Naive thymus-derived CD4-positive, alpha-beta T cell (primary cell): ENCODE results near the gene ZNF107. TPM values are rescaled to one million over a fixed set of nuclear protein-coding genes. Genes with fewer than 3 reads are reported as not detected.

Experiments used
- ATAC-seq: fragments of 150-1000 bp; cut with Tn5 transposase; 2 replicates; pipeline ENCODE4 v1.10.0; 2021; ENCODE audit warnings: mild to moderate bottlenecking, moderate library complexity
- CTCF ChIA-PET: fragments of 350-600 bp; sonication (Branson Sonifier 250); formaldehyde crosslinking; loops from one replicate; lab custom pipeline; 2021; ENCODE audit warnings: antibody characterized with exemption; lab: Charles Lee
- POLR2A ChIA-PET: fragments of 350-600 bp; sonication (Branson Sonifier 250); formaldehyde crosslinking; loops from one replicate; lab custom pipeline; 2021; ENCODE audit warnings: antibody characterized with exemption, inconsistent platforms; lab: Charles Lee
- DNase-seq, 9 donors: peaks; one replicate each; pipeline versions ENCODE4 v3.0.0 to v3.0.0-alpha.2; 2020 to 2022; ENCODE audit warnings: mixed read lengths in 1 of 9
- H3K27ac ChIP-seq: one replicate; pipeline ENCODE4 v1.7.0; 2013; ENCODE audit warnings: mild to moderate bottlenecking, low read depth, low read length, moderate library complexity
- H3K27me3 ChIP-seq, 2 donors: one replicate each; pipeline ENCODE4 v1.7.0; 2013; ENCODE audit warnings: low read length in 2 of 2, mild to moderate bottlenecking in 2 of 2, moderate library complexity in 2 of 2; ENCODE audit not compliant: control insufficient read depth in 2 of 2, insufficient read depth in 2 of 2
- H3K36me3 ChIP-seq, 3 experiments: 1 replicate in 2 of 3; 2 replicates in 1 of 3; pipeline ENCODE4 v1.7.0; 2013; ENCODE audit warnings: low read length in 3 of 3, mild to moderate bottlenecking in 3 of 3, moderate library complexity in 1 of 3; ENCODE audit not compliant: insufficient read depth in 3 of 3, control insufficient read depth in 2 of 3
- H3K4me1 ChIP-seq, 2 donors: one replicate each; pipeline ENCODE4 v1.7.0; 2013; ENCODE audit warnings: low read length in 2 of 2, mild to moderate bottlenecking in 2 of 2, moderate library complexity in 1 of 2; ENCODE audit not compliant: control insufficient read depth in 2 of 2, insufficient read depth in 2 of 2
- H3K4me3 ChIP-seq: 2 replicates; pipeline ENCODE4 v1.7.0; 2013; ENCODE audit warnings: mild to moderate bottlenecking, low read length
- H3K9me3 ChIP-seq, 3 experiments: 1 replicate in 2 of 3; 2 replicates in 1 of 3; pipeline ENCODE4 v1.7.0; 2013; ENCODE audit warnings: low read length in 3 of 3; ENCODE audit not compliant: control insufficient read depth in 2 of 3
- H3K27ac Mint-ChIP-seq, 9 donors: one replicate each; pipeline ENCODE4 v1.8.0; 2020 to 2022; ENCODE audit warnings: mixed read lengths in 9 of 9, mild to moderate bottlenecking in 8 of 9, moderate library complexity in 5 of 9, inconsistent platforms in 2 of 9
- H3K27me3 Mint-ChIP-seq, 5 donors: one replicate each; pipeline ENCODE4 v1.8.0; 2021 to 2022; ENCODE audit warnings: mixed read lengths in 5 of 5, mild to moderate bottlenecking in 1 of 5
- H3K36me3 Mint-ChIP-seq, 5 donors: one replicate each; pipeline ENCODE4 v1.8.0; 2020 to 2022; ENCODE audit warnings: mixed read lengths in 5 of 5, mild to moderate bottlenecking in 3 of 5, inconsistent platforms in 1 of 5
- H3K4me1 Mint-ChIP-seq, 7 donors: one replicate each; pipeline ENCODE4 v1.8.0; 2020 to 2022; ENCODE audit warnings: mixed read lengths in 7 of 7, mild to moderate bottlenecking in 3 of 7, inconsistent platforms in 1 of 7
- H3K4me3 Mint-ChIP-seq, 10 donors: one replicate each; pipeline ENCODE4 v1.8.0; 2020 to 2022; ENCODE audit warnings: mild to moderate bottlenecking in 10 of 10, mixed read lengths in 10 of 10, moderate library complexity in 6 of 10, inconsistent platforms in 2 of 10
- H3K9me3 Mint-ChIP-seq, 11 donors: one replicate each; pipeline ENCODE4 v1.8.0; 2020 to 2022; ENCODE audit warnings: mixed read lengths in 11 of 11, mild to moderate bottlenecking in 4 of 11, inconsistent platforms in 1 of 11, moderate library complexity in 1 of 11
- intact Hi-C, 2 donors: fragments of 100-400 bp; cut with micrococcal nuclease; formaldehyde crosslinking; loops; one replicate each; pipeline ENCODE4 v1.15.1; 2023
- polyA plus RNA-seq, 2 donors: library from polyadenylated mRNA; unstranded; fragments of 300-500 nt; fragmentation: Illumina TruSeq; gene quantifications; one replicate each; pipeline ENCODE4 v1.2.3, GENCODE V29; 2021
- total RNA-seq, 6 experiments: library from RNA in 5 of 6; stranded (reverse) in 5 of 6; gene quantifications; 1 replicate in 5 of 6; 2 replicates in 1 of 6; pipeline ENCODE4 v1.2.3 and lab custom pipeline; 2021 to 2026

Gene ZNF107
- total and polyA plus RNA-seq, 7 experiments from 2014 or later = 11.2 to 33.5 (median 15.6) TPM

GRCh38 chr7:64626083-64626469, 39.9 kb upstream of the ZNF107 start:
- no peak for ATAC-seq
- intact Hi-C loops = loop anchor here in 1 of 2 donors (10.0 kb wide), 2 partner anchors 441 to 1621 kb away; no protein-coding TSS in a partner anchor

GRCh38 chr7:64626557-64626956, 39.4 kb upstream of the ZNF107 start:
- Histone ChIP-seq H3K36me3 (no peaks in the 10 kb centered on the region), H3K9me3 (no peaks in the 10 kb centered on the region), H3K27ac (no peak overlapping the region), H3K4me1 (no peaks in the 10 kb centered on the region), H3K4me3 (no peak overlapping the region), H3K27me3 (no peaks in the 10 kb centered on the region)
- ChIA-PET POLR2A (interaction anchor here (1.0 kb wide), 1 partner anchor 287 kb away, joined by 3 read pairs; no protein-coding TSS in a partner anchor), CTCF (interaction anchor here (0.6 to 1.2 kb wide), 3 partner anchors 10 to 172 kb away, joined by 3 to 7 read pairs (median 3); no protein-coding TSS in a partner anchor)
- Mint-ChIP-seq H3K4me1 (no peaks in the 10 kb centered on the region), H3K27ac (no peak overlapping the region), H3K9me3 (peaks cover 0 to 12% (median 0%) of the 10 kb centered on the region in 11 donors), H3K36me3 (peaks cover 0 to 3% (median 0%) of the 10 kb centered on the region in 5 donors), H3K4me3 (no peak overlapping the region), H3K27me3 (no peaks in the 10 kb centered on the region)
- intact Hi-C loops = loop anchor here in 1 of 2 donors (10.0 kb wide), 2 partner anchors 442 to 1622 kb away; no protein-coding TSS in a partner anchor
- DNase-seq = no peak
- ATAC-seq = no peak

More at GRCh38 chr7:64626083-64626469, 39.9 kb upstream of the ZNF107 start:
- no peak overlapping the region for H3K4me3 ChIP-seq
- H3K36me3 ChIP-seq = no peaks in the 10 kb centered on the region
- Mint-ChIP-seq H3K4me1 (no peaks in the 10 kb centered on the region), H3K9me3 (peaks cover 0 to 12% (median 0%) of the 10 kb centered on the region in 11 donors), H3K4me3 (no peak overlapping the region), H3K36me3 (peaks cover 0 to 3% (median 0%) of the 10 kb centered on the region in 5 donors), H3K27ac (peak overlapping the region in 1 of 9 donors; percentile 3), H3K27me3 (no peaks in the 10 kb centered on the region)
- no peaks in the 10 kb centered on the region for H3K4me1 ChIP-seq
- CTCF ChIA-PET = interaction anchor here (0.6 to 1.2 kb wide), 3 partner anchors 9 to 444 kb away, joined by 3 read pairs; no protein-coding TSS in a partner anchor
- POLR2A ChIA-PET = interaction anchor here (1.0 kb wide), 1 partner anchor 288 kb away, joined by 3 read pairs; no protein-coding TSS in a partner anchor
- H3K9me3 ChIP-seq = no peaks in the 10 kb centered on the region
- H3K27ac ChIP-seq = no peak overlapping the region
- no peak for DNase-seq
- H3K27me3 ChIP-seq = no peaks in the 10 kb centered on the region

- no peak overlapping the region for H3K27ac Mint-ChIP-seq
- H3K9me3 Mint-ChIP-seq = peaks cover 0 to 5% (median 0%) of the 10 kb centered on the region in 11 donors
- no peak overlapping the region for H3K4me3 Mint-ChIP-seq
- no peaks in the 10 kb centered on the region for H3K4me1 Mint-ChIP-seq
- DNase-seq (no peak), ATAC-seq (peak; percentile 26)
- H3K27me3 Mint-ChIP-seq = no peaks in the 10 kb centered on the region
- no peaks in the 10 kb centered on the region for H3K27me3 ChIP-seq
- H3K4me1 ChIP-seq = no peaks in the 10 kb centered on the region
- no peaks in the 10 kb centered on the region for H3K36me3 Mint-ChIP-seq
- H3K27ac ChIP-seq = no peak overlapping the region
- H3K4me3 ChIP-seq = no peak overlapping the region
- no peaks in the 10 kb centered on the region for H3K36me3 ChIP-seq
- POLR2A ChIA-PET = no interaction called here
- intact Hi-C loops = loop anchor here in 1 of 2 donors (10.0 kb wide), 2 partner anchors 443 to 1623 kb away; no protein-coding TSS in a partner anchor
- no peaks in the 10 kb centered on the region for H3K9me3 ChIP-seq
- CTCF ChIA-PET = no interaction called here
These were observed 37.7 kb upstream of the ZNF107 start for GRCh38 chr7:64628192-64628591.

- no peak for DNase-seq
- ChIA-PET CTCF (no interaction called here), POLR2A (no interaction called here)
- Histone ChIP-seq H3K4me3 (no peak overlapping the region), H3K9me3 (no peaks in the 10 kb centered on the region), H3K36me3 (no peaks in the 10 kb centered on the region), H3K27me3 (no peaks in the 10 kb centered on the region), H3K4me1 (no peaks in the 10 kb centered on the region), H3K27ac (no peak overlapping the region)
- Mint-ChIP-seq H3K9me3 (peaks cover 0 to 5% (median 0%) of the 10 kb centered on the region in 11 donors), H3K27ac (no peak overlapping the region), H3K4me3 (no peak overlapping the region), H3K4me1 (no peaks in the 10 kb centered on the region), H3K27me3 (no peaks in the 10 kb centered on the region), H3K36me3 (no peaks in the 10 kb centered on the region)
- ATAC-seq = no peak
- intact Hi-C loops = loop anchor here in 1 of 2 donors (10.0 kb wide), 2 partner anchors 444 to 1624 kb away; no protein-coding TSS in a partner anchor
These were observed 37.2 kb upstream of the ZNF107 start for GRCh38 chr7:64628721-64629120.

- intact Hi-C loops = loop anchor here (1.0 to 10.0 kb wide), 3 partner anchors 37 to 674 kb away; partner anchors contain the start of genes ZNF107 (in 1 of the 2) and ZNF138 (in 1 of the 2)
- no peak overlapping the region for H3K4me3 Mint-ChIP-seq
- DNase-seq (peak in 3 of 9 donors; percentile 9 to 12 (median 11)), ATAC-seq (peak; percentile 48)
- Histone ChIP-seq H3K4me1 (no peaks in the 10 kb centered on the region), H3K36me3 (no peaks in the 10 kb centered on the region), H3K9me3 (no peaks in the 10 kb centered on the region), H3K4me3 (no peak overlapping the region), H3K27ac (no peak overlapping the region), H3K27me3 (no peaks in the 10 kb centered on the region)
- H3K4me1 Mint-ChIP-seq = no peaks in the 10 kb centered on the region
- H3K27me3 Mint-ChIP-seq = no peaks in the 10 kb centered on the region
- no peak overlapping the region for H3K27ac Mint-ChIP-seq
- POLR2A ChIA-PET = no interaction called here
- peaks cover 0 to 10% (median 0%) of the 10 kb centered on the region in 11 donors for H3K9me3 Mint-ChIP-seq
- CTCF ChIA-PET = interaction anchor here (0.5 to 1.0 kb wide), 2 partner anchors 18 to 782 kb away, joined by 3 to 4 read pairs; no protein-coding TSS in a partner anchor
- H3K36me3 Mint-ChIP-seq = no peaks in the 10 kb centered on the region
These were observed 35.4 kb upstream of the ZNF107 start for GRCh38 chr7:64630496-64630895.

- no peak overlapping the region for H3K4me3 ChIP-seq
- intact Hi-C loops = loop anchor here (5.0 to 10.0 kb wide), 2 partner anchors 35 to 673 kb away; partner anchors contain the start of gene ZNF107 (in 1 of the 2)
These were observed 33.9 kb upstream of the ZNF107 start for GRCh38 chr7:64632029-64632428.

More at GRCh38 chr7:64632029-64632428, 33.9 kb upstream of the ZNF107 start:
- Mint-ChIP-seq H3K4me1 (no peaks in the 10 kb centered on the region), H3K9me3 (peaks cover 0 to 15% (median 0%) of the 10 kb centered on the region in 11 donors), H3K27me3 (no peaks in the 10 kb centered on the region), H3K36me3 (no peaks in the 10 kb centered on the region), H3K4me3 (no peak overlapping the region), H3K27ac (no peak overlapping the region)
- H3K4me1 ChIP-seq = no peaks in the 10 kb centered on the region
- DNase-seq (no peak), ATAC-seq (no peak)
- ChIA-PET POLR2A (no interaction called here), CTCF (no interaction called here)
- no peaks in the 10 kb centered on the region for H3K9me3 ChIP-seq
- H3K27me3 ChIP-seq = no peaks in the 10 kb centered on the region
- no peak overlapping the region for H3K27ac ChIP-seq
- no peaks in the 10 kb centered on the region for H3K36me3 ChIP-seq
